22Rv1 (cell line): ENCODE measurements around the gene NUDT8.

ENCODE experiments used
- CTCF ChIP-seq: fragments of 450-650 bp; IDR thresholded peaks from 2 replicates; pipeline ENCODE4 v1.5.1; 2017; ENCODE audit warnings: mild to moderate bottlenecking
- ZFX ChIP-seq: fragments of 450-650 bp; IDR thresholded peaks from 2 replicates; pipeline ENCODE4 v1.6.1; 2017; ENCODE audit warnings: antibody characterized with exemption, borderline replicate concordance

DNA sequence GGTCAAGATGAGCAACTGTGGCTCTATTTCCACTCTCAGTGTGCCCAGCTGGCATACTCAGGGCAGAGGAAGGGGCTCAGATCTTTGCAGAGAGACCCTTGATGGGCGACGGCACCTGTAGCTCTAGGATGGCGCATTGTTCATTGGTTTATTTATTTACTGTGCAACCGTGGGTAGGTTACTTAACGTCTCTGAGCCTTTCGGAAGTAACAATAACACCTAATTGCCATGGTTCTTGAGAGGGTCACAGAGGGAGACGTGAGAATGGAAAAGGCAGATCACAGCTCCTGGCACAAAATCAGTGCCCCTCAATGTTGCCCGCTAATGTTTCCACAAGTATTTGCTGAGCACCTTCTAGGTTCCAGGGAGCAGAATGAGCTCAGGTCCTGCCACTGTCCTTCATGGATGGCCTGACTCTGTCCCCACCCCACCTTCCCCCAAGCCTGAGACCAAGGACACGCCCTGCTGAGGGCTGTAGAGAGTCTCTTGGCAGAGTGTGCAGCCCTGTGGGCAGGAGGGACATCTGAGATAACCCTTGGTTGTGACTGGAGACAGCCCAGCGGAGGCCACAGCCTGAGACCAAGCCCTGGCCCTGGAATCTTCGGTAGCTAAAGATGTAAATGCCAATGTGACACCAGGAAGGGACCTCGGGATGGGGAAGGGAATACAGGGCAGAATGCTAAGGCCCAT lies 45.5 kb upstream of the NUDT8 start:
- no peak for TF ChIP-seq CTCF
- no peak for TF ChIP-seq ZFX
